ENCODE results near the gene CLDN12.

DNA sequence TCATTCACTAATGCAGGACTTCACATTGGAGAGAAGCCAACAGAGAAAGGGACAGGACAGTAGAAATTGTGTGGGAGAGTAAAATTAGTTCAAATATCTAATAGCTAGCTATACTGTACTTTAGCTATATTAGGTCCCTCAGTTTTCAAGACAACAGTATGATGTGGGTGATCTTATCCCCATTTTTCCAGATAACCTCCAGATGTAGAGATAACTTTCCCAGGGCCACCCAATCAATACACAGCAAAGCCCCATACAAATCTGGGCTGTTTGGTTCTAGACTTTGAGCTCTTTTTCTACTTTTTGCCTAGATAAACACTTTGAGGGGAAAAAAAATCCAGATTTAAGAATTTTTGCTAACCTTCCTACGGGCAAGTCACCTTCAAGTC lies 482 bp upstream of the CLDN12 start:
- no peak for TF ChIP-seq TAF1 (IDR thresholded peaks at IDR 0.05; ENCODE audit: borderline replicate concordance, insufficient read depth, low read length)
- TF ChIP-seq, protein P1, sequence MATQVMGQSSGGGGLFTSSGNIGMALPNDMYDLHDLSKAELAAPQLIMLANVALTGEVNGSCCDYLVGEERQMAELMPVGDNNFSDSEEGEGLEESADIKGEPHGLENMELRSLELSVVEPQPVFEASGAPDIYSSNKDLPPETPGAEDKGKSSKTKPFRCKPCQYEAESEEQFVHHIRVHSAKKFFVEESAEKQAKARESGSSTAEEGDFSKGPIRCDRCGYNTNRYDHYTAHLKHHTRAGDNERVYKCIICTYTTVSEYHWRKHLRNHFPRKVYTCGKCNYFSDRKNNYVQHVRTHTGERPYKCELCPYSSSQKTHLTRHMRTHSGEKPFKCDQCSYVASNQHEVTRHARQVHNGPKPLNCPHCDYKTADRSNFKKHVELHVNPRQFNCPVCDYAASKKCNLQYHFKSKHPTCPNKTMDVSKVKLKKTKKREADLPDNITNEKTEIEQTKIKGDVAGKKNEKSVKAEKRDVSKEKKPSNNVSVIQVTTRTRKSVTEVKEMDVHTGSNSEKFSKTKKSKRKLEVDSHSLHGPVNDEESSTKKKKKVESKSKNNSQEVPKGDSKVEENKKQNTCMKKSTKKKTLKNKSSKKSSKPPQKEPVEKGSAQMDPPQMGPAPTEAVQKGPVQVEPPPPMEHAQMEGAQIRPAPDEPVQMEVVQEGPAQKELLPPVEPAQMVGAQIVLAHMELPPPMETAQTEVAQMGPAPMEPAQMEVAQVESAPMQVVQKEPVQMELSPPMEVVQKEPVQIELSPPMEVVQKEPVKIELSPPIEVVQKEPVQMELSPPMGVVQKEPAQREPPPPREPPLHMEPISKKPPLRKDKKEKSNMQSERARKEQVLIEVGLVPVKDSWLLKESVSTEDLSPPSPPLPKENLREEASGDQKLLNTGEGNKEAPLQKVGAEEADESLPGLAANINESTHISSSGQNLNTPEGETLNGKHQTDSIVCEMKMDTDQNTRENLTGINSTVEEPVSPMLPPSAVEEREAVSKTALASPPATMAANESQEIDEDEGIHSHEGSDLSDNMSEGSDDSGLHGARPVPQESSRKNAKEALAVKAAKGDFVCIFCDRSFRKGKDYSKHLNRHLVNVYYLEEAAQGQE (IDR thresholded peaks at IDR 0.05; ENCODE audit: insufficient read depth in 1 of 2, low read depth in 2 of 2, low read length in 2 of 2), result no peak
- no peak for TF ChIP-seq SIN3A (IDR thresholded peaks at IDR 0.05; ENCODE audit: borderline replicate concordance, insufficient read depth, low read length)
- no peak for TF ChIP-seq POLR2AphosphoS5 (IDR thresholded peaks at IDR 0.05; ENCODE audit: low read depth, low read length)
